ENCODE data around the gene PES1. TPM values are rescaled to one million over a fixed set of nuclear protein-coding genes. Genes with fewer than 3 reads are reported as not detected.
A peak's percentile ranks its signal among the peaks of the same experiment; 100 is the strongest.
"Not testable (repeated sequence)": the region's sequence is repeated elsewhere in the genome, so short reads cannot be mapped to it uniquely, and the experiment has no call there.

PES1 gene
- total RNA-seq, 4 donors from 2014 or later = 36.6 to 62.4 (median 47.9) TPM

DNA sequence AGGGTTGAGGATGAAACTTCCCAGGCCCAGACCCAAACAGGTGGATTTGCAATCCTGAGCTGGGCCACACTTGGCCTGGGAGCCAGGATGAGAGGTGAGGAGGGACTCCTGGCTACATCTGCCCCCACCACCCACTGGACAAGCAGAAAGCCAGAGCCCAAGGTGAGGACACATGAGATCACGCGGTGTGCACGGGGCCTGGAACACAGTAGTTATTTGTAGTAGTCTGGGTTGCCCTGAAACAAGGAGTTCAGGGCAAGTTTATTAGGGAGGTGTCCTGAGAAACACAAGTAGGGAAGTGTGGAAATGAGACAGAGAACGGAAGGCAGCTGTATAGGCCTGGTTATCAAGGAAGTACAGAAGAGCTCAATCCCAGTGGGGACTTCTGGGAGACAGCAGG, 44.5 kb downstream of the PES1 start:
- no peak for TF ChIP-seq POLR2A (IDR thresholded peaks at IDR 0.05)
- TF ChIP-seq, protein P1, sequence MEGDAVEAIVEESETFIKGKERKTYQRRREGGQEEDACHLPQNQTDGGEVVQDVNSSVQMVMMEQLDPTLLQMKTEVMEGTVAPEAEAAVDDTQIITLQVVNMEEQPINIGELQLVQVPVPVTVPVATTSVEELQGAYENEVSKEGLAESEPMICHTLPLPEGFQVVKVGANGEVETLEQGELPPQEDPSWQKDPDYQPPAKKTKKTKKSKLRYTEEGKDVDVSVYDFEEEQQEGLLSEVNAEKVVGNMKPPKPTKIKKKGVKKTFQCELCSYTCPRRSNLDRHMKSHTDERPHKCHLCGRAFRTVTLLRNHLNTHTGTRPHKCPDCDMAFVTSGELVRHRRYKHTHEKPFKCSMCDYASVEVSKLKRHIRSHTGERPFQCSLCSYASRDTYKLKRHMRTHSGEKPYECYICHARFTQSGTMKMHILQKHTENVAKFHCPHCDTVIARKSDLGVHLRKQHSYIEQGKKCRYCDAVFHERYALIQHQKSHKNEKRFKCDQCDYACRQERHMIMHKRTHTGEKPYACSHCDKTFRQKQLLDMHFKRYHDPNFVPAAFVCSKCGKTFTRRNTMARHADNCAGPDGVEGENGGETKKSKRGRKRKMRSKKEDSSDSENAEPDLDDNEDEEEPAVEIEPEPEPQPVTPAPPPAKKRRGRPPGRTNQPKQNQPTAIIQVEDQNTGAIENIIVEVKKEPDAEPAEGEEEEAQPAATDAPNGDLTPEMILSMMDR (IDR thresholded peaks at IDR 0.05) = no peak
- no peaks in the 10 kb centered on the region for H3K36me3 ChIP-seq
- H3K27ac ChIP-seq = no peak overlapping the region
- WGBS, 2 donors = 91 to 93% methylated on average over 4 of the region's 4 CpGs
- H3K27me3 ChIP-seq = no peaks in the 10 kb centered on the region
- intact Hi-C loops (cut with DNase I) = no loop called here
- H3K4me3 ChIP-seq (replicated peaks in 1 of 3) = no peak overlapping the region
- peaks cover under 1 to 5% of the 10 kb centered on the region in 2 donors for H3K4me1 ChIP-seq
- no peaks in the 10 kb centered on the region for H3K9me3 ChIP-seq
- no peak for DNase-seq

DNA sequence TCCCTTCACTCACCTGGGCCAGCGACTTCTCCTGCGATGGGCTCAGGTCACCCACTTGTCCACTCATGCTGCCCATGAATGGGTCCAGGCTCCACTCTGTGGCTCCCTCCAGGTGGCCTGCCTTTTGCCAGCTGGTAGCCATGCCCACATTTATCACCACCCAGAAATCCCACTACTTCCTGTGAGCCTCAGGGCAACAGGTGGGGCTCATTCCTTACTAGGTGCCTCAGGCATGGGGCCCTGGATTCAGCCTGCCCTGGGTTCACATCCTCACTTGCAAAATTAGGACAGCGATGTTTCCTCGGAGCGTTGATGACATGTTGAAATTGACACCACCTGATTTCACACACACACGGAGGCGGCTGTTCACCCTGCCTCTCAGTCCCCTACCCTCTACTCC, 45.1 kb downstream of the PES1 start, which contains the start of gene SEC14L6:
TSS of gene SEC14L6 (minus strand) at position 126 of the 400 bp plus-strand sequence. CDS start at position 67, 59 bp downstream.
- H3K36me3 ChIP-seq = no peaks in the 10 kb centered on the region
- no peak within 1 kb of the TSS for H3K4me3 ChIP-seq (replicated peaks in 1 of 3)
- no peaks in the 10 kb centered on the region for H3K9me3 ChIP-seq
- H3K27me3 ChIP-seq = no peaks in the 10 kb centered on the region
- peaks cover 6 to 10% of the 10 kb centered on the region in 2 donors for H3K4me1 ChIP-seq
- intact Hi-C loops (cut with DNase I) = no loop called here
- DNase-seq = no peak
- 90 to 94% methylated on average over 5 to 7 of the region's 7 CpGs for WGBS, 2 donors
- H3K27ac ChIP-seq = no peak within 1 kb of the TSS
- TF ChIP-seq POLR2A (IDR thresholded peaks at IDR 0.05) = no peak
- TF ChIP-seq, protein P1 (IDR thresholded peaks at IDR 0.05) = no peak

DNA sequence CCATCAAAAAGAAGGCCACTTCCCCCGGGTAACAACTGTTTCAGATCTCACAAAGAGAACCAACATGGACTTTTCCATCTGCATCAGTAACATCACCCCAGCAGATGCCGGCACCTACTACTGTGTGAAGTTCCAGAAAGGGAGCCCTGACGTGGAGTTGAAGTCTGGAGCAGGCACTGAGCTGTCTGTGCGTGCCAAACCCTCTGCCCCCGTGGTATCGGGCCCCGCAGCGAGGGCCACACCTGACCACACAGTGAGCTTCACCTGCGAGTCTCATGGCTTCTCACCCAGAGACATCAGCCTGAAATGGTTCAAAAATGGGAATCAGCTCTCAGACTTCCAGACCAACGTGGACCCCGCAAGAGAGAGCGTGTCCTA, 48.9 kb downstream of the PES1 start:
- Histone ChIP-seq H3K27ac (no peak overlapping the region), H3K9me3 (no peaks in the 10 kb centered on the region), H3K4me1 (peaks cover 6 to 10% of the 10 kb centered on the region in 2 donors), H3K36me3 (no peaks in the 10 kb centered on the region), H3K27me3 (no peaks in the 10 kb centered on the region), H3K4me3 (replicated peaks in 1 of 3) (no peak overlapping the region)
- 79 to 80% methylated on average over 2 to 12 of the region's 12 CpGs for WGBS, 2 donors
- DNase-seq = no peak
- intact Hi-C loops (cut with DNase I) = no loop called here
- TF ChIP-seq, protein P1 (IDR thresholded peaks at IDR 0.05) = no peak
- no peak for TF ChIP-seq POLR2A (IDR thresholded peaks at IDR 0.05)

DNA sequence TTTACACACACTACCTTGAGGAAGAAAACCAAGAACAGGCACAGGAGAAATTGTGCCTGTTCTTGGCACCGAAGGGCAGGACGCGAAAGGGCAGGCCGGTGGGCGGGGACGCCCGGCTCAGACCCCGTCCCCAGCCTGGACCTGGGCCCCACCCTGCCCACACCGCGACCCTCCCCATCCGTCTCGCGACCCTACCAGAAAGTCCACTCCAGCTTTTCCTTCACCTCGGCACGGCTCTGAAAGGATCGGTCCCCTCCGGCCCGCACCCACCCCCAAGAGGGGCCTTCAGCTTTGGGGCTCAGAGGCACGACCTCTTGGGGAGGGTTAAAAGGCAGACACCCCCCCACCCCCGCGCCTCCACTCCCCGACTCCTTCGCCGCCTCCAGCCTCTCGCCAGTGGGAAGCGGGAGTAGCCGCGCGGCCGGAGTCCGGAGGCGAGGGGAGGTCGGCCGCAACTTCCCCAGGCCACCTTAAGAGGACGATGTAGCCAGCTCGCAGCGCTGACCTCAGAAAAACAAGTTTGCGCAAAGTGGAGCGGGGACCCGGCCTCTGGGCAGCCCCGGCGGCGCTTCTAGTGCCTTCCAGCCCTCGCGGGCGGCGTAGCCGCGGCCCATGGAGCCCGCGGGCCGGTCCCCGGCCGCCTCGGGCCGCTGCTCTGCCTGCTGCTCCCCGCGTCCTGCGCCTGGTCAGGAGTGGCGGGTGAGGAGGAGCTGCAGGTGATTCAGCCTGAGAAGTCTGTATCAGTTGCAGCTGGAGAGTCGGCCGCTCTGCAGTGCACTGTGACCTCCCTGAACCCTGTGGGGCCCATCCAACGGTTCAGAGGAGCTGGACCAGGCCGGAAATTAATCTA, 49.5 kb downstream of the PES1 start:
- TF ChIP-seq, protein P1 (IDR thresholded peaks at IDR 0.05) = no peak
- no peak for TF ChIP-seq POLR2A (IDR thresholded peaks at IDR 0.05)
- H3K27ac ChIP-seq = no peak overlapping the region
- peak; percentile 18 to 39 for DNase-seq

DNA sequence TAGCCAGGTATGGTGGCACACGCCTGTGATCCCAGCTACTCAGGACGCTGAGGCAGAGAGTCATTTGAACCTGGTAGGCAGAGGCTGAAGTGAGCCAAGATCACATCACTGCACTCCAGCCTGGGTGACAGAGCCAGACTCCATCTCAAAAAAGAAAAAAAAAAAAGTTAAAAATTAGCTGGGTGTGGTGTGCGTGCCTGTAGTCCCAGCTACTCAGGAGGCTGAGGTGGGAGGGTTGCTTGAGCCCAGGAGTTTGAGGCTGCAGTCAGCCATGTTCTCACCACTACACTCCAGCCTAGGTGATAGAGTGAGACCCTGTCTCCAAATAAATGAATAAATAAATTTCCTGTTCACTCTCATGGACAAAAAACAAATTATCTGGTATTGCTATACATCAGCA, 50.2 kb downstream of the PES1 start:
- H3K27me3 ChIP-seq = not testable (repeated sequence)

More for the DNA sequence above, 49.5 kb downstream of the PES1 start:
- Histone ChIP-seq H3K4me3 (replicated peaks in 1 of 3) (peak overlapping the region in 1 of 3 donors; percentile 11), H3K9me3 (no peaks in the 10 kb centered on the region), H3K27me3 (no peaks in the 10 kb centered on the region), H3K4me1 (peaks cover 6 to 10% of the 10 kb centered on the region in 2 donors), H3K36me3 (no peaks in the 10 kb centered on the region)
- 4 to 6% methylated on average over 16 to 23 of the region's 64 CpGs for WGBS, 2 donors
- intact Hi-C loops (cut with DNase I) = no loop called here

More for the DNA sequence above, 50.2 kb downstream of the PES1 start:
- H3K27ac ChIP-seq; intact Hi-C loops (cut with DNase I); H3K4me3 ChIP-seq (replicated peaks in 1 of 3); DNase-seq; H3K36me3 ChIP-seq; H3K9me3 ChIP-seq: not testable (repeated sequence)
- peaks cover 6 to 10% of the 10 kb centered on the region in 2 donors for H3K4me1 ChIP-seq
- WGBS, 2 donors = 81 to 84% methylated on average over 3 of the region's 3 CpGs
